Stimulated activated CD8-positive, alpha-beta memory T cell treated with anti-CD3 and anti-CD28 coated beads, Interleukin-15, amount 100 ng/mL, for 24 hours (primary cell): ENCODE measurements around the gene PTCHD1.

Source experiments
- DNase-seq: peaks from one replicate; pipeline ENCODE4 v3.0.0-alpha.2; 2020; ENCODE audit warnings: low read depth

PTCHD1 gene

GRCh38 chrX:23334848-23335599 lies at the start of gene PTCHD1:
PTCHD1 (plus strand) TSS chrX:23334849; CDS start chrX:23334876, 27 bp downstream.
- no peak for DNase-seq

DNA sequence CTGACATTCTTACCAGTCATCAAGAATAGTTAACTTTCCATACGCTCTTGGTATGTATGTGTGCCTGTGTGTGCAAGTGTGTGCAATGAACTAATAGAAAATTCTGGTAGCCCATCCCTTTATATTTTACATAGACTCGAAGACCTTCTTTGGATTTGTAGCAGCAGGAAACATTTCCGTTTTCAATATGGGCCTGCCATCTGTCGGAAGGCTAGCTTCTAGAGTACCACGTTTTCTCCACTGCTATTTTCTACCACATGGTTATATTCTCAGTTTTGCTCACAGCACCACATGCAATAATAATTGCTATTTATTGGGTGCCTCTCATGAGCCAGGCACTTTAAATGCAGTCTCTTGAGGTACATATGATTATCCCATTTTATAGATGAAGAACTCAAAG lies 47.9 kb upstream of the PTCHD1 start:
- no peak for DNase-seq

GRCh38 chrX:23287191-23287725 lies 47.4 kb upstream of the PTCHD1 start:
- DNase-seq = no peak

DNA sequence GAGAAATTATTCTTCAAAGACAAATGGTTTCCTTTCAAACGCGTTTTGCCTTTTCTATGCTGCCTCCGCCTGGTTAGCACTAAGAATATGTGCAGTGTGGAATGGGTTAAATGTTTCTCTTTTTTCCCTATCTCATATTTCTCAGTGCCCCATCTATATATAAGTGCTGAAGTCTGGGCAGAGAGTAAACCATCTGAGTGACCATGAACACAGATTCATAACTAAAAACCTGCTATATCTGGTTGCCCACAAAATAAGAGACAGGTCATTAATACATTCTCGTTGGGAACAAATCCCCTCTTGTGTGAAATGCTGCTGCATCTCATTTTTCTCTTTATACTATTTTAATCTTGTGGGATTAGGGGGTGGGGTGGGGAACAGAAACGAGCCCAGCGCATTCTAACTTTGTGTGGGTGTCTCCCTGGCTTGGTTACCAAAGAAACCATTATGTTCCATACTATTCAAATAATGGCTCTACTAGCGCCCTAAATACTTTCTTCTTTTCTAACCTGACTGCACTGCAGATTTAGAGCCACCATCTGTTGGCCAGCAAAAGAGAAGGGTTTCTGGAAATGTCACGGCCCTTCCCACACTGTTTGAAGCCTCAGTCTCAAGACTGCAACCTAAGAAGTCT lies 42.2 kb upstream of the PTCHD1 start:
- DNase-seq = no peak

DNA sequence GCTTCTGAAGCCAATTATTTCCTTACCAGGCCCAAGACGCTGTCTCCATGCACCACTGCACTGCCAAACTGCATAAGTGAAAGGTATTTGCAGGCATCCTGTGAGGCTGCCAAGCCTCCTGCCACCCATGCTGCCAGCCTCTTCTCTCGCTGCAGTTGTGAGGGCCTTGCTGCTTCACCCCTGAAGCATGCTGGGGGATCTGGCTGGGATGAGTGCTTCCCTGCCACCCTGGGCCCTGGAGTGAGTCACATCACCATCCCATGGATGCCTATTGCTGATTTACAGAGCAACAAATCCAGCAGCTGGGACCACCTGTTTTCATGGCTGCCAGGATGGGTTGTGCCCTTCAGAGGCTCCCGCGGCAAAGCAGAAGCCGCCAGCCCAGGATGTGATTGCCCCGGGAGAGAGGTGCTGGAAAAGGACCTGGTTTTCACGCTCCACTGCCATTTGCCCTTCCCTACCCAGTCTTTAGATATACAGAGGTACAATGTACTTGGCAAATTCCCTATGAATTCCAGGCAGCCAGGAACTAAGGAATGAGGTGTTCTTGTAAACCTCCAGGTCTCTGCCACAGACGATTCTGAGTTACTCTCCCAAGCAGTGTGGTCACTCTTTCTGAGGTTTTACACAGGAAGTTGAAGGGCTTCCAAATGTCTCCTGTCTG lies 41.5 kb upstream of the PTCHD1 start:
- no peak for DNase-seq

DNA sequence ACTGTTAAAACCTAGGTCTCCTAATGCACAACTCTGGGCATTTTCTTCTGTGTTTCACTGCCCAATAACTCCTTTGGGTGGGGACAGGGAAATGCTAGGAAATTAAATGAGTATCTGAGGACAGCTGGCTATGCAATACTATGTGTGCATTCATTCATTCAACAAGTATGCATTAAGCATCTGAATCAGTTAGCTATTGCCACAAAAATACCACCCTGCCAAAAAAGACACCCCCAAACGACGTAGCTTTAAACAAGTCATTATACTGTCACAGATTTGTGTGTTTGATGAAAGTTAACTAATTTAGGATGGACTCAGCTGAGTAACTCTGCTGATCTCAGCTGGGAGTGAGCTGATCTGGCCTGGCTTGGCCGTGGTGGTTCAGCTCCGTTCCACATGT lies 29.8 kb upstream of the PTCHD1 start:
- no peak for DNase-seq

DNA sequence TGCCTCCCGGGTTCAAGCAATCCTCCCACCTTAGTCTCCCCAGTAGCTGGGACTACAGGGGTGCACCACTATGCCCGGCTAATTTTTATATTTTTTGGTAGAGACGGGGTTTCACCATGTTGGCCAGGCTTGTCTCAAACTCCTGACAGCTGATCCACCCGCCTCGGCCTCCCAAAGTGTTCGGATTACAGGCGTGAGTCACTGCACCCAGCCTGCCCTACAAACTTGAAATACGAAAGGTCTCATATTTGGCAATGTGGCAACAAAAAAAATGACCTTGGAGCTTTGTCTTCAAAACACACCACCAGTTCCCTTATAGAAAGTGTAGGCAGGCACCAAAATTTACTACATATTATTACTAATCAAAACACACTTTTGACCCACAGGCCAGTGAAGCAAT lies 22.9 kb upstream of the PTCHD1 start:
- DNase-seq = no peak

DNA sequence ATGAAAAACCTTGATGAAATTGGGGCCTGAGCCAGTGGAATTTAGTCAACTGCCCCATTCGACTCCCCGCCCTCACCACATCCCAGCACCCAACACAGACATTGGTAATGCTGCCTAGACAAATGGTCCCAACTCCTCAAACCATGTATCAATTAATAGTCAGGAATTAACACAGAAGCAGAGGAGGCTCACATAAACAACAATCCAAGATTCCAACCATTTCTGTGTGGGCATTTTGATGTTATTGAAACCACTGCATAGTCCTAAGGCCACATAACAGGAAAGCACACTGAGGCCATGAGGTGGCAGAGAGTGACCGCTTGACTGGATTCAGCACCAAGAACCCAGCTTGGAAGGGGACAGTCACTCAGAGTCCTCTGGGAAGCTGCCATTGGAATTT lies 22.5 kb upstream of the PTCHD1 start:
- DNase-seq = no peak

GRCh38 chrX:23317799-23318724 lies 16.6 kb upstream of the PTCHD1 start:
- DNase-seq = no peak

- DNase-seq = no peak
These were observed 7.5 kb upstream of the PTCHD1 start for GRCh38 chrX:23327104-23327503.

DNA sequence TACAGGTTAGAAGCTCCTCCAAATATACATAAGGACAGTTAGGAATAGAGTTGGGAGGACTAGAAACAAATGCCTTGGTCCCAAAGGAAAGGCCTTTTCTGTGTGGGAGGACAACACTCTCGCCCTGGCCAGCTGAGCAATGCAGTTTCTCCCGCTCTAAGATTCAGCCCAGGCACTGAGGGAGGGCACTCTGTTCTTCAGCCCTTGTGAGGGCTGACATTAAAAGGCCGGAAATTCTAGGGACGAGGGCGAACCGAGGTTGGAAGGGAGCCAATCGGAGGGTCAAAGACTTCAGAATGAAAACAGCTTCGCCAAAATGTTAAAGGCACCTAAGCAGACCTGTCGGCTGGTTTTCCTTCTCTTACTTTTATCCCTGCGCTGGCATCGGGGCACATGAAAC lies 2.9 kb upstream of the PTCHD1 start:
- no peak for DNase-seq

DNA sequence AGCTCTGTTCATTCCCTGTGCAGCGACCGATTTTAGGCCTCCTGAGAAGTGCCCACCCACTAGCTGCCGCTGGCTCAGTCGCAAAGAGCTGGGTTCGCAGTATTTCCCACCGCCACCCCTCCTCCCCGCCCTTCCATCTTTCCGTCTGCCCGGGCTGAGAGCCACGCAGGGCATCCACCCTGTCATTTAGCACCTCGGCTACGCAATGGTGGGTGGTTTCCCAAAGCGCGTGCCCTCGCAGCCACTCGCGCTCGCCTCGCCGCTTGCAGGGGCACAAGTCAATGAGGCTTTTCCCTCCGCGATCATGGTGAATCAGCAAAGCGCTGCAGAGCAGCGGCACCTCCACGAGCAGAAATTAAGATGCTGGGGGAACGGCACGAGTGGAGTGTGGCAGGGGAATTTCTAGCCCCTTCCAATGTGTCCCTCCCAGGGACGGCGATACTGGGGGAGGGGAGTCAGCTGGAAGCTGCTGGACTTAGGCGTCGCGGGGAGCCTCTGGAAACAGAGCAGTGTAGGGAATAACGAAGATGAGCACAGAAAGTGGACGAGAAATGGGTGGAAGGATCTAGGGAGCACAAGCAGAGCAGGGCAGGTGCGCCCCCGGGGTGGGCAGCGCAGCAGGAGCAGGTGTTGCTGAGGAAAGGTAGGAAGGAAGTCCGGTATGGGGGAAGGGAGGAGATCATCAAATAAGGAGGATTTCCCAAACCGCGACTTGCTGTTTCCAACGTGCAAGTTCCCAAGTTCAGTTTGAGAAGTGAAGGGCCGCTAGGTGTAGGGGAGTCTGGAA lies 2.4 kb upstream of the PTCHD1 start:
- no peak for DNase-seq

GRCh38 chrX:23332888-23333821 lies 1.5 kb upstream of the PTCHD1 start:
- DNase-seq = no peak

GRCh38 chrX:23333842-23334520 lies 668 bp upstream of the PTCHD1 start:
- no peak for DNase-seq

- no peak for DNase-seq
These were observed 165 bp upstream of the PTCHD1 start for GRCh38 chrX:23334521-23334847.

DNA sequence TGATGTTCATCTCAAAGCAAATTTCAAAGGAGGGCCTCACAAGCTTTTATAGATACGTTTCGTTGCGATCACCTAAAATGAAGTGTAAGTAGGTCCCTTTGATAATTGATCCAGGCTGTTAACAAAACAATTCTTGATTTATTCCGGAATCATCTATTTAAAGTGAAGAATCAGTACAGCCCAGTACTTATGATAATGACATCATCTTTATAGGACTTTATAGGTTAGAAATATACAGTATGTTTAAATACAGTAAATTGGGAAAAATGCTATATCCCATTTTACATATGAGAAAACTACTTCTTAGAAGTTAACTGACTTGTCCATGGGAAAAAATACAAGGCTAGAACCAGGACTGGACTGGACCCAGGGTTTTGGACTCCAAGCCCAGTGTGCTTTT lies 3.7 kb downstream of the PTCHD1 start:
- no peak for DNase-seq

DNA sequence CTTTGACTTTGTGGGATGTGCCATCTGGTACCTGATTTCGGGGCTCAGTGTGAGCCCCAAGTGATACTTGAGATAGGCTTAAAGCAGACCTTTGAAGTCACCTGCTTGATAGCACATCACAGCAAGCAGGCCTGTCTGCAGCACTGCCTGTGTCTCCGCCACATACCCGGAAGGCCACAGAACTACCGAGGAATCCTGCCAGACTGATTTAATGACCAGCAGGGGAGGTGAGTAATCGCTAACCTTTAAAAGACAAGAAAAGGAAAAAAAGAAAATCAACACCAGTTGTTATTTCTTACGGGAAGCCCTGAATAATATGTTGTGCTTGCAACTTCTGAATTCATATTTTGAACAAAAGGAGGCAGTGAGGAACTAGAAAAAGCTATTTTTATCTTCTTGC lies 6.8 kb downstream of the PTCHD1 start:
- no peak for DNase-seq

GRCh38 chrX:23344238-23344903 lies 9.7 kb downstream of the PTCHD1 start:
- DNase-seq = no peak

- no peak for DNase-seq
These were observed 10.2 kb downstream of the PTCHD1 start for GRCh38 chrX:23344904-23345271.
